ENCODE measurements around the gene TXNL4B. TPM values are rescaled to one million over a fixed set of nuclear protein-coding genes. Genes with fewer than 3 reads are reported as not detected.

The TXNL4B gene
- 9.4 and 11.0 TPM in 2 replicates for total RNA-seq

DNA sequence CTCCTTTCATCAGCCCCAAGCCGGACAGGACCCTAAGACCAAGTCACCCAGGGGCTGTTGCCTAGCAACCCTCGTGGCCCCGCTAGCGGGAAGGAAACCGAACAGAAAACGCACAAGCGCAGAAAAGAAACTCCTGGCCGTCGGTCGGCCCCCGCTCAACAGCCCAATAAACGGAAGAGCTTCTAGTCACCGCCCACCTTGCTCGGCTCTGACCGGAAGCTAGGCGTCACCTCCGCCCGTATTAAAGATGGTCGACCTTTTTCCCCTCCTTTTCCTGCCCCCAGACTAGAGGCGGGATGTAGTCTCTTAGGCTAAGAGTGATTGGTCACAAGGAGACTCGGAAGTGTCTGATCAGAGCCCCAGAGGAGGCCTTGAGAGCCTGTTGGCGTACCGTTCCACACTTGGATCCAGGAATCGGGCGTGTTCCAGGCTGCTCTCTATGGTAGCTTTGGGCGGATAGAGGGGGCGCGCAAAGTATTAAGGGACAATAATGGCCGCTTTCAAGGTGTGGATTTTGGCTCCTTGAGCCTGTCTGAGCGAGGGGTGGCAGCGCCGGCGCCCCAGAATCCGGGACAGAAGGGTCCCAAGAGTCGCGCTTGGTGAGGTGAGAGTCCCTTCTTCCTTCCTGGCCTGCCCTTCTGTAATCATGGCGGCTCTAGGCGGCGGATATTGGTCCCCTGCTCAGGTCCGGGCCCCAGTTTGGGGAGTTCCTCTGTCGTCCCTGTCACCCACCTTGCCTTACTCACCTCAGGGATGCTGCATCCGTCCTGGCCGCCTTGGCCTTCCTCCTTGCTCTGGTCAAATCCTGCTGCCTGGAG lies at the start of gene TXNL4B, which contains the start of gene DHX38:
TXNL4B (minus strand) TSS at position 173 of the 818 bp plus-strand sequence. CDS start 2,871 bp downstream, outside the sequence.
DHX38 (plus strand) TSS at position 400 of the 818 bp plus-strand sequence. CDS start 2,311 bp downstream, outside the sequence.

DNA sequence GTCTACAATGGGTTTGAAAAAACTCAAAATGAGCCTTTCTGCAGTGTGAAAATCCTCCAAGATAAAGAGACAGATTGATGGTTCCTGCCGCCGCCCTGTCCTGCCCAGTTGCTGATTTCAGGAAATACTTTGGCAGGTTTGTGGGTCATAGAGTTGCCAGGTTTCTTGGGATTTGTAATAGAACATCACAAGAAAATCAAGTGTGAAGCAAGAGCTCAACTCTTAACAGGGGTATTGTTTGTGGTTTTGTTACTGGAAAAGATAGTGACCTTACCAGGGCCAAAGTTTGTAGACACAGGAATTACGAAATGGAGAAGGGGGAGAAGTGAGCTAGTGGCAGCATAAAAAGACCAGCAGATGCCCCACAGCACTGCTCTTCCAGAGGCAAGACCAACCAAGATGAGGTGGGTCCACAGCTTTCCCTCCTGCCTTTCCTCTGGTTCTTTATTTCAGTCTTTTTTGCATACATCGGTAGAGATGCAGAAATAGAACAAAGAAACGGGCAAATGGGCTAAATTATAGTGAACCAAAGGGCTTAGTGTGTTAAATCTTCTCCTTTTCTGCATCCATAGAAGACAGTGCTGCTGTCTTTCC lies 39.1 kb downstream of the TXNL4B start, which contains the start of gene HP:
HP (plus strand) TSS at position 252 of the 594 bp plus-strand sequence; CDS start at position 400, 148 bp downstream.

Other genes with a start within 250 kb of the TXNL4B start
- gene ATXN1L, start 247.6 kb downstream of the TXNL4B start, total RNA-seq, result 12.2 TPM in 2 replicates
- gene ZNF821, start 209.4 kb downstream of the TXNL4B start, total RNA-seq, result 1.6 and 3.5 TPM in 2 replicates
- 123 and 148 TPM in 2 replicates for gene IST1, start 198.1 kb downstream of the TXNL4B start, total RNA-seq
- gene PKD1L3, start 93.2 kb downstream of the TXNL4B start, total RNA-seq, result not detected in 2 replicates
- 2.6 and 4.2 TPM in 2 replicates for gene DHODH, start 84.9 kb downstream of the TXNL4B start, total RNA-seq
- gene HP, start 39.1 kb downstream of the TXNL4B start, total RNA-seq, result 7.2 and 17.7 TPM in 2 replicates
- 0.56 and 0.98 TPM in 2 replicates for gene HPR, start 30.4 kb downstream of the TXNL4B start, total RNA-seq
- 23.1 and 41.4 TPM in 2 replicates for gene DHX38, start 227 bp upstream of the TXNL4B start, total RNA-seq
- not detected in 2 replicates for gene PMFBP1, start 78.5 kb upstream of the TXNL4B start, total RNA-seq